Gastroesophageal sphincter (tissue), 4 donors: ENCODE data around the gene CBR3. TPM values are rescaled to one million over a fixed set of nuclear protein-coding genes. Genes with fewer than 3 reads are reported as not detected.

ENCODE experiments used
- ATAC-seq: fragments of 150-250 bp; one replicate; pipeline ENCODE4 v1.9.1; 2016; ENCODE audit warnings: mild to moderate bottlenecking, moderate library complexity
- H3K27ac ChIP-seq, 4 donors: fragments of 200-600 bp; sonication (generic) in 3 of 4; 1 replicate in 3 of 4; 2 replicates in 1 of 4; pipeline ENCODE4 v1.5.1; 2016 to 2019
- H3K27me3 ChIP-seq: fragments of 200-600 bp; sonication (generic); one replicate; pipeline ENCODE4 v1.5.1; 2019
- H3K36me3 ChIP-seq, 2 donors: fragments of 200-600 bp; sonication (generic); one replicate each; pipeline ENCODE4 v1.5.1; 2019; ENCODE audit warnings: control low read depth in 1 of 2
- H3K4me1 ChIP-seq, 3 donors: fragments of 200-600 bp; sonication (generic); 1 replicate in 2 of 3; 2 replicates in 1 of 3; pipeline ENCODE4 v1.5.1; 2016 to 2019; ENCODE audit warnings: control low read depth in 2 of 3
- H3K4me3 ChIP-seq, 2 donors: fragments of 200-600 bp; sonication (generic); one replicate each; pipeline ENCODE4 v1.5.1; 2019; ENCODE audit warnings: mild to moderate bottlenecking in 1 of 2, moderate library complexity in 1 of 2
- H3K9me3 ChIP-seq, 3 donors: fragments of 200-600 bp; sonication (generic); one replicate each; pipeline ENCODE4 v1.5.1; 2017 to 2019; ENCODE audit warnings: control low read depth in 2 of 3
- EP300 ChIP-seq: sonication (generic); formaldehyde crosslinking; IDR thresholded peaks from one replicate; pipeline ENCODE4 v1.6.1; 2017; ENCODE audit warnings: antibody characterized with exemption, mild to moderate bottlenecking
- POLR2A ChIP-seq, 2 donors: fragments of 450-650 bp; IDR thresholded peaks; one replicate each; pipeline ENCODE4 v1.6.1; 2017; ENCODE audit warnings: antibody characterized with exemption in 2 of 2, mild to moderate bottlenecking in 2 of 2, moderate library complexity in 1 of 2
- POLR2AphosphoS5 ChIP-seq: sonication (generic); formaldehyde crosslinking; IDR thresholded peaks from one replicate; pipeline ENCODE4 v1.6.1; 2017; ENCODE audit warnings: antibody characterized with exemption
- WGBS, 2 donors: methylation state at CpG; one replicate each; pipeline ENCODE4 v1.1.5; 2018; ENCODE audit warnings: low coverage in 1 of 2; 5-methylcytosine and 5-hydroxymethylcytosine counted together
- total RNA-seq, 4 donors: library from RNA; depleted of rRNA; stranded (reverse); fragments of >200 nt; gene quantifications; one replicate each; pipeline ENCODE4 v1.1.0, GENCODE V29; 2016
- TF ChIP-seq, protein P1 (sequence below), 4 experiments: fragments of 200-600 bp in 2 of 4; fragments of 450-650 bp in 2 of 4; sonication (generic) in 1 of 4; IDR thresholded peaks; one replicate each; pipeline ENCODE4 v1.5.1; 2017 to 2019; ENCODE audit warnings: antibody characterized with exemption in 4 of 4, mild to moderate bottlenecking in 2 of 4, moderate library complexity in 2 of 4

Gene CBR3
- total RNA-seq, 4 donors from 2014 or later = 9.6 to 20.9 (median 14.0) TPM

DNA sequence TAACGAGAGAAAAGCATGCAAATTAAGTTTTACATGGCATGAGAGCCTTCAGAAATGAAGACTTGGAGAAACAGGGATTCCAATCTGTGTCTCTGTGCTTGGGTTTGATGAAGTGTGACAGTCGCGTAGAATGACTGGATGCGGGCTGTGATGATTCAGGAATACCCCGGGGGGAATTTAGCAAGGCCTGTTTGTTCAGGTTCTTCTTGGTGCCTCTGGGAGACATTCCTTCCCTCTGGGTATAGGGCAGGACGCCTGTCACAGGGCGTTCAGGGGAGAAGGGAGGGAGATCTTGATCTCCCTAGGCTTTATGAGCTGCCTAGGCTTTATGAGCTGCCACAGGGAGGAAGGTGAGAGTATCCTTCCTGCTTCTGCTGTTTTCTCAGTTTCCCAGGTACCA is 58.3 kb downstream of the CBR3 start:
- TF ChIP-seq POLR2A (IDR thresholded peaks at IDR 0.05) (no peak), POLR2AphosphoS5 (no peak), EP300 (no peak)
- TF ChIP-seq, protein P1, sequence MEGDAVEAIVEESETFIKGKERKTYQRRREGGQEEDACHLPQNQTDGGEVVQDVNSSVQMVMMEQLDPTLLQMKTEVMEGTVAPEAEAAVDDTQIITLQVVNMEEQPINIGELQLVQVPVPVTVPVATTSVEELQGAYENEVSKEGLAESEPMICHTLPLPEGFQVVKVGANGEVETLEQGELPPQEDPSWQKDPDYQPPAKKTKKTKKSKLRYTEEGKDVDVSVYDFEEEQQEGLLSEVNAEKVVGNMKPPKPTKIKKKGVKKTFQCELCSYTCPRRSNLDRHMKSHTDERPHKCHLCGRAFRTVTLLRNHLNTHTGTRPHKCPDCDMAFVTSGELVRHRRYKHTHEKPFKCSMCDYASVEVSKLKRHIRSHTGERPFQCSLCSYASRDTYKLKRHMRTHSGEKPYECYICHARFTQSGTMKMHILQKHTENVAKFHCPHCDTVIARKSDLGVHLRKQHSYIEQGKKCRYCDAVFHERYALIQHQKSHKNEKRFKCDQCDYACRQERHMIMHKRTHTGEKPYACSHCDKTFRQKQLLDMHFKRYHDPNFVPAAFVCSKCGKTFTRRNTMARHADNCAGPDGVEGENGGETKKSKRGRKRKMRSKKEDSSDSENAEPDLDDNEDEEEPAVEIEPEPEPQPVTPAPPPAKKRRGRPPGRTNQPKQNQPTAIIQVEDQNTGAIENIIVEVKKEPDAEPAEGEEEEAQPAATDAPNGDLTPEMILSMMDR (IDR thresholded peaks at IDR 0.05) = no peak
- H3K9me3 ChIP-seq = no peaks in the 10 kb centered on the region
- H3K4me3 ChIP-seq = no peak overlapping the region
- H3K27me3 ChIP-seq = no peaks in the 10 kb centered on the region
- H3K4me1 ChIP-seq = peaks cover 0 to 13% (median 0%) of the 10 kb centered on the region in 3 donors
- no peak overlapping the region for H3K27ac ChIP-seq
- ATAC-seq = no peak
- no peaks in the 10 kb centered on the region for H3K36me3 ChIP-seq
- 93 to 100% methylated on average over 1 to 6 of the region's 7 CpGs for WGBS, 2 donors

DNA sequence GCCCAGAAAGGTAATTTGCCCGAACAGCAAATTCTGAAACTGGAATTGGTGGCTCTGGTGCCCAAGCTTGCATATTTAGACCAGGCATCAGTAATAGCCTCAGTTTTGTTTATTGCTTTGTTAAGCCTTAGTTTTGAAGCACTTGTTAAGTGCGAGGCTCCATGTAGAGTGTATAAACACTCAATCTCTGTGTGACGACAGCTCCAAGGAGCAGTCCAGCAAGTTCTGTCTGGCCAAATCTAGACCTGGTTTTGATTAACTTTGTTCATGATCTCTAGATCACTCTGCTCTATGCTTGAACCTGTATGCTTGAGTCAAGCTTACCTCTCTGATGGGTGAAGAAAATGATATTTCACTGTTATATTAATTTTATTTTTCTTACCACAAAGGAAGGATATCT is 59.1 kb downstream of the CBR3 start:
- no peak for ATAC-seq
- WGBS, 2 donors = 57 to 63% methylated on average over 3 of the region's 3 CpGs
- no peaks in the 10 kb centered on the region for H3K9me3 ChIP-seq

DNA sequence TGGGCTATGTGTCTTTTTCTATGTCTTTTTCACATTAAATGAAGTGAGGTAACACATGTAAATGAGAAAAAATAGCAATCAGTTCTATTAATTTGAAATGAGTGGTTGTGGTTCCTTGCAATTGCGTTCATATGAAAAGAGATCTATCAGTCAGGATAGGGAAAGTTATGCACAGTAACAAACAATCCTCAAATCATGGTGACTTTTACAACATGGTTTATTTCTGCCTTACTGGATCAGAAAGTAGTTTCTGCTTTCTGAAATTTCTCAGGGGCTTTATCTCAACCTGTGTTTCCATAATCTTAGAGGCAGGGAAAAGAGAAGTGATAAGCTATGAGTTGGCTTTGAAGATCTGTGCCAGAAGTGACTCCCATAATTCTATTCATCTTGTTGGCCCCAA is 60.7 kb downstream of the CBR3 start:
- H3K9me3 ChIP-seq = no peaks in the 10 kb centered on the region
- H3K36me3 ChIP-seq = peaks cover 0 to 19% of the 10 kb centered on the region in 2 donors
- TF ChIP-seq POLR2A (IDR thresholded peaks at IDR 0.05) (no peak), POLR2AphosphoS5 (no peak), EP300 (no peak)
- TF ChIP-seq, protein P1 (IDR thresholded peaks at IDR 0.05) = no peak
- ATAC-seq = no peak
- H3K4me1 ChIP-seq = no peaks in the 10 kb centered on the region
- H3K27ac ChIP-seq = no peak overlapping the region
- 93 to 100% methylated on average over 1 of the region's 1 CpG for WGBS, 2 donors
- no peaks in the 10 kb centered on the region for H3K27me3 ChIP-seq
- no peak overlapping the region for H3K4me3 ChIP-seq

More for the DNA sequence above, 59.1 kb downstream of the CBR3 start:
- no peaks in the 10 kb centered on the region for H3K27me3 ChIP-seq
- peaks cover 0 to 6% of the 10 kb centered on the region in 2 donors for H3K36me3 ChIP-seq
- no peak overlapping the region for H3K4me3 ChIP-seq
- TF ChIP-seq POLR2AphosphoS5 (no peak), POLR2A (IDR thresholded peaks at IDR 0.05) (no peak), EP300 (no peak)
- TF ChIP-seq, protein P1 (IDR thresholded peaks at IDR 0.05) = no peak
- no peak overlapping the region for H3K27ac ChIP-seq
- peaks cover 0 to 5% (median 0%) of the 10 kb centered on the region in 3 donors for H3K4me1 ChIP-seq

Other genes starting within 250 kb of the CBR3 start
- 10 to 100 TPM; 11.2 to 34.2 (median 15.2) TPM for gene SETD4, start 74.6 kb upstream of the CBR3 start, total RNA-seq
- gene CBR1, start 65.1 kb upstream of the CBR3 start, total RNA-seq = 100 to 1,000 TPM in 3 of 4 donors, 10 to 100 TPM in 1; 65.6 to 192 (median 138) TPM
- 10 to 100 TPM in 2 of 4 donors, 1 to 10 TPM in 2; 7.2 to 12.0 (median 10.4) TPM for gene DOP1B, start 21.7 kb downstream of the CBR3 start, total RNA-seq
- 10 to 100 TPM; 31.0 to 54.8 (median 48.4) TPM for gene MORC3, start 185.1 kb downstream of the CBR3 start, total RNA-seq